Fibroblast of villous mesenchyme (primary cell): Measurements from ENCODE around the gene PSMD5. TPM values are rescaled to one million over a fixed set of nuclear protein-coding genes. Genes with fewer than 3 reads are reported as not detected.

ENCODE experiments used
- DNase-seq: peaks from one replicate; pipeline ENCODE4 v3.0.0-alpha.2; 2010; ENCODE audit warnings: low read depth
- H3K4me3 ChIP-seq: 2 replicates; pipeline ENCODE4 v1.5.1; 2011; ENCODE audit warnings: low read depth, mild to moderate bottlenecking, low read length
- total RNA-seq: library from RNA; depleted of rRNA; stranded (reverse); fragments of >200 nt; gene quantifications from 2 replicates; pipeline ENCODE4 v1.2.3, GENCODE V29; 2012
- TF ChIP-seq, protein P1 (sequence below): IDR thresholded peaks from 2 replicates; pipeline ENCODE4 v1.5.1; 2012; ENCODE audit warnings: low read depth, mild to moderate bottlenecking, low read length; ENCODE audit not compliant: insufficient read depth

The PSMD5 gene
- total RNA-seq, 1 donor = 50.1 TPM

DNA sequence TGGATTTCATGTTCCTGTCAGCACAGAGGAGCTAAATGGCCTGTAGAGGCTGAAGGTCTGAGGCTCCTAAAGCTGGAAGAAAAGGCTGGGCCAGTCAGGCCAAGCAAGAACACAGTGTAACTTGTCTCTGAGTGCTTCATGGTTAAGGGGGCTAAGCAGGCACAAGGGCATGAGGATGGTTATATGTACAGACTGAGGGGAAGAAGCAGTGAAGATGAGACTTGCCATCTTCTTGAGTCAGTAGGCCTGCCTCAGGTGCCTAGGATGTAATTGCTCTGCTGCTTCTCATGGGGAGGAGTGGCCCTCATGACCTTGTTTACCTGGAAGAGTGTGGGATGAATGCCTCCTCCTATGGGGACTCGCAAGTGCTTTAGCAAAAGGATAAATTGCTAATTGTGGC is 8.7 kb upstream of the PSMD5 start:
- no peak for DNase-seq
- TF ChIP-seq, protein P1, sequence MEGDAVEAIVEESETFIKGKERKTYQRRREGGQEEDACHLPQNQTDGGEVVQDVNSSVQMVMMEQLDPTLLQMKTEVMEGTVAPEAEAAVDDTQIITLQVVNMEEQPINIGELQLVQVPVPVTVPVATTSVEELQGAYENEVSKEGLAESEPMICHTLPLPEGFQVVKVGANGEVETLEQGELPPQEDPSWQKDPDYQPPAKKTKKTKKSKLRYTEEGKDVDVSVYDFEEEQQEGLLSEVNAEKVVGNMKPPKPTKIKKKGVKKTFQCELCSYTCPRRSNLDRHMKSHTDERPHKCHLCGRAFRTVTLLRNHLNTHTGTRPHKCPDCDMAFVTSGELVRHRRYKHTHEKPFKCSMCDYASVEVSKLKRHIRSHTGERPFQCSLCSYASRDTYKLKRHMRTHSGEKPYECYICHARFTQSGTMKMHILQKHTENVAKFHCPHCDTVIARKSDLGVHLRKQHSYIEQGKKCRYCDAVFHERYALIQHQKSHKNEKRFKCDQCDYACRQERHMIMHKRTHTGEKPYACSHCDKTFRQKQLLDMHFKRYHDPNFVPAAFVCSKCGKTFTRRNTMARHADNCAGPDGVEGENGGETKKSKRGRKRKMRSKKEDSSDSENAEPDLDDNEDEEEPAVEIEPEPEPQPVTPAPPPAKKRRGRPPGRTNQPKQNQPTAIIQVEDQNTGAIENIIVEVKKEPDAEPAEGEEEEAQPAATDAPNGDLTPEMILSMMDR = no peak
- no peak overlapping the region for H3K4me3 ChIP-seq

DNA sequence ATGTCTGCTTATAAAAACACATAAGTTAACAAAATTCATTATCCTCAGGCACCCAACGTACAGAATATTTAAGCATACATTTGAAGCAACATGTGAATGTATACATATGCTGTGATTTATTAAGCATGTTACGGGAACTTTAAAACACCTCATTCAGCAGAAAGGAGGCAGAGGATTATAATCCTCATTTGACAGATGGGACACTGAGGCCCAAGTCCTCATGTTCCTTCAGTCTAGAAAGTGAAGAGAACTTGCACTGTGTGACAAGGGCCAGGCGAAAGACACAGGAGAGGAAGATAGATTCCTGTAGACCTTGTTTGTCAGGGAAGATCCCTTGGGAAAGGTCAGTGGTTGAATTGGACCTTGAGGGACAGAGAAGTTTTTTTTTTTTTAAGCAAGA is 7.6 kb upstream of the PSMD5 start:
- TF ChIP-seq, protein P1 = no peak
- no peak for DNase-seq
- H3K4me3 ChIP-seq = no peak overlapping the region

DNA sequence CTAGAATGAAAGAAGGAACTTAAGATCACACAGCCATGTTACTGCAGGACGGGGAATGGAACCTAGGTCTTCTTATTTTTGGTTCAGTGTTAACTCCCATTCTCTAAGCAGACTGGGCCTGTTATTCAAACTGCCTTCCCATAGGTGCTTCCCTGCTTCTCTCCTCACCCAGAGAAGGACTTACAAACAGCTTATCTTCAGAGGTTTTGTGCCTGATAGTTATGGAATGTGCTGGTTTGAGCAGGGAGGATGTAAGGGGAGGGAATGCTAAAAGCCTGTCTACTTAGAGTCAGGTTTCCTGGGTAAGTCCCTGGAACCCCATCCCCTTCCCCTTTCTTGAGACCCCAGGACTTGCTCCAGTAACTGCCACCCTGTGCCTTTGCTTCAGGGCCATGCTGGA is 4.2 kb upstream of the PSMD5 start:
- no peak overlapping the region for H3K4me3 ChIP-seq
- TF ChIP-seq, protein P1 = no peak
- DNase-seq = peak; percentile 19

DNA sequence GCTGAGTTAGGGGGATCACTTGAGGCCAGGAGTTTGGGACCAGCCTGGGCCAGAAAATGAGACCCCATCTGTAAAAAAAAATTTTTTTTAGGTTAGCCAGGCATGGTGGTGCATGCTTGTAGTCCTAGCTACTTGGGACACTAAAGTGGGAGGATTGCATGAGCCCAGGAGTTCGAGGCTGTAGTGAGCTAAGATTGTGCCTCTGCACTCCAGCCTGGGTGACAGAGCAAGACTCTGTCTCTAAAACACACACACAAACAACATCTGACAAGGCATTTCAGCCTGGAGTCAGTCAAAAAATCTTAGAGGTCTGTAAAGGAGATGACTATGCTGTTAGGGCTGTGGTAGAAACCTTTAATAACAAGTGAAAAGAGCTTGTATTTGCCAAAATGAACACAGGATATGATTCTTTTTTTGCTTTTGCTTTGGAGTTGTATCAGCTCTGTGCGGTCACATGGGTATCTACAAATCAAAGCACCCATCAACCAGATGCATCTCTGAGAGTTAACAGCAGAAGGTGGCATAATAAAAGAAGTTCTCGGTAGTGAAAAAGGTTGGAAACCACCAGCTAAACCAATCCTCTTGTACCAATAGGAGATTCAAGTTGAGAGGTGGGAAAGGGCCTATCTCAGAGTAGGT is 3.6 kb upstream of the PSMD5 start:
- DNase-seq = no peak
- no peak overlapping the region for H3K4me3 ChIP-seq
- TF ChIP-seq, protein P1 = no peak

DNA sequence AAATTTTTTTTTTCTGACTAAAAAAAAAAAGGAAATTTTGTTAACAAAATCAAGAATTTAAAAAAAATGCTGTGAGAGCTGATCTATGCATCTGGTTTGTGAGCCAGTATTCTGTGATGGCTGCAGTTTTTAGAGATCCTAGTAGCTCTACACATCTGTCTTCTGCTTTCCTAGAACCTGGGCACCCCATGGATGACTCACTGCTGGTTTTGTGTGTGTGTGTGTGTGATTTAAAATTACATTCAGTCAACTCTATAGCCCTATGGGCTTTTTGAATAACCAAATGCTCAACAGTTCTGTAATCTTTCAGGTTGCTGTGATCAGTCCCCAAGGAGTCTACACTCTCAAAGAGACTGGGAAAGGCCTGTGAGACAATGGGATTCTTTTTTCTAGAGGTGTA is 2.5 kb upstream of the PSMD5 start:
- TF ChIP-seq, protein P1 = no peak
- DNase-seq = no peak
- no peak overlapping the region for H3K4me3 ChIP-seq

DNA sequence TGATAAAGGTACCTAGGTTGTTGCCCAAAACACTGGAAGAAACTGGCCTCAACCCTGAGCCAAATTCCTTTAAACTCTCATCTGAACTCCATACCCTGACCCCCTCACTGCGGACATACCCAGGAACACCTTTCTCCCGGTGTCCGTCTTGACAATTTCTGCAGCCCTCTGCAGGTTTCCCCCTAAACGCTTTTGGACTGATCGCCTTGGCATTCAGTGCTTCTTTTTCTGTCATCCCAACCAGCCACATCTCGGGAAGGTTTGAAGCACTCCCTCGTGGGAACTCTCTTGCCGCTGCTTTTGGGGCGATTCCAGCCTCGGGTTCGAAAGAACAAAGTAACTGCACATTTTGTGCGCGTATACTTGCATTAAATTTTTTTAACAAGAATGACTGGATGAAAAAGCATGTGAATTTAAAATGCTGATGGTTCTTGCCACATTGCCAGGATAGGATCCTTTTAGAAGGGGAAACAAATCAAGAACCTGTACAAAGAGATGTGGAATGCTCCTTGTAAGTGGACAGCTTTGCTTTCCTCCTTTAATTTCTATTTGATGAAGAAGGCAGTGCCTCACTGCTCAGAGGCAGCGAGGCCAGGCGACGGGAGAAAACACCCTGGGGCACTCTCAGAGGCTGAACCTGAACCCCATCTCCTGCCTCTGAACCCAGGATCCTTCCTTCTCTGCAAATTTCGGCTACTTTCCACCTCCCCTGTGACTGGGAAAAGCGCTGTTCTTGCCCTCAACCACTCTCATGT is 615 bp downstream of the PSMD5 start:
- peak; percentile 35 for DNase-seq
- H3K4me3 ChIP-seq = peak overlapping the region; percentile 99
- TF ChIP-seq, protein P1 = no peak
